IMR-90 (cell line): ENCODE results near the gene DSCAML1.

Experiments used
- CEBPB ChIP-seq: IDR thresholded peaks from 2 replicates; pipeline ENCODE4 v1.6.1; 2012; ENCODE audit warnings: low read depth, low read length, improper control_type of control experiment
- CTCF ChIP-seq: conservative IDR thresholded peaks from 2 replicates; pipeline ENCODE4 v1.5.1; 2012; ENCODE audit warnings: mild to moderate bottlenecking, low read depth, low read length, improper control_type of control experiment
- FOS ChIP-seq: fragments of 150-350 bp; IDR thresholded peaks from 2 replicates; pipeline ENCODE4 v1.6.1; 2016; ENCODE audit warnings: low read depth, low read length
- MAFK ChIP-seq: IDR thresholded peaks from 2 replicates; pipeline ENCODE4 v1.6.1; 2012; ENCODE audit warnings: low read depth, low read length, improper control_type of control experiment
- MAZ ChIP-seq: IDR thresholded peaks from 2 replicates; pipeline ENCODE4 v1.6.1; 2012; ENCODE audit warnings: low read depth, mild to moderate bottlenecking, low read length, improper control_type of control experiment, moderate library complexity, borderline replicate concordance
- MXI1 ChIP-seq: IDR thresholded peaks from 2 replicates; pipeline ENCODE4 v1.6.1; 2012; ENCODE audit warnings: low read depth, mild to moderate bottlenecking, low read length, moderate library complexity, borderline replicate concordance
- POLR2A ChIP-seq: IDR thresholded peaks from 2 replicates; pipeline ENCODE4 v1.6.1; 2012; ENCODE audit warnings: mild to moderate bottlenecking, low read depth, low read length
- TF ChIP-seq, protein P1 (sequence below): fragments of 150-350 bp; IDR thresholded peaks from 2 replicates; pipeline ENCODE4 v1.6.1; 2017; ENCODE audit warnings: mild to moderate bottlenecking, antibody characterized with exemption, low read length, low read depth

- TF ChIP-seq POLR2A (no peak), CTCF (no peak), MAZ (no peak), CEBPB (no peak), MXI1 (no peak), FOS (no peak), MAFK (no peak)
- TF ChIP-seq, protein P1, sequence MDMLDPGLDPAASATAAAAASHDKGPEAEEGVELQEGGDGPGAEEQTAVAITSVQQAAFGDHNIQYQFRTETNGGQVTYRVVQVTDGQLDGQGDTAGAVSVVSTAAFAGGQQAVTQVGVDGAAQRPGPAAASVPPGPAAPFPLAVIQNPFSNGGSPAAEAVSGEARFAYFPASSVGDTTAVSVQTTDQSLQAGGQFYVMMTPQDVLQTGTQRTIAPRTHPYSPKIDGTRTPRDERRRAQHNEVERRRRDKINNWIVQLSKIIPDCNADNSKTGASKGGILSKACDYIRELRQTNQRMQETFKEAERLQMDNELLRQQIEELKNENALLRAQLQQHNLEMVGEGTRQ: no peak
Measured at GRCh38 chr11:117792992-117793391, 4.0 kb downstream of the DSCAML1 start.
